ENCODE measurements around the gene MGARP. TPM values are rescaled to one million over a fixed set of nuclear protein-coding genes. Genes with fewer than 3 reads are reported as not detected.
A peak's percentile ranks its signal among the peaks of the same experiment; 100 is the strongest.

MGARP gene
- total RNA-seq, 1 experiment from 2014 or later: not detected

DNA sequence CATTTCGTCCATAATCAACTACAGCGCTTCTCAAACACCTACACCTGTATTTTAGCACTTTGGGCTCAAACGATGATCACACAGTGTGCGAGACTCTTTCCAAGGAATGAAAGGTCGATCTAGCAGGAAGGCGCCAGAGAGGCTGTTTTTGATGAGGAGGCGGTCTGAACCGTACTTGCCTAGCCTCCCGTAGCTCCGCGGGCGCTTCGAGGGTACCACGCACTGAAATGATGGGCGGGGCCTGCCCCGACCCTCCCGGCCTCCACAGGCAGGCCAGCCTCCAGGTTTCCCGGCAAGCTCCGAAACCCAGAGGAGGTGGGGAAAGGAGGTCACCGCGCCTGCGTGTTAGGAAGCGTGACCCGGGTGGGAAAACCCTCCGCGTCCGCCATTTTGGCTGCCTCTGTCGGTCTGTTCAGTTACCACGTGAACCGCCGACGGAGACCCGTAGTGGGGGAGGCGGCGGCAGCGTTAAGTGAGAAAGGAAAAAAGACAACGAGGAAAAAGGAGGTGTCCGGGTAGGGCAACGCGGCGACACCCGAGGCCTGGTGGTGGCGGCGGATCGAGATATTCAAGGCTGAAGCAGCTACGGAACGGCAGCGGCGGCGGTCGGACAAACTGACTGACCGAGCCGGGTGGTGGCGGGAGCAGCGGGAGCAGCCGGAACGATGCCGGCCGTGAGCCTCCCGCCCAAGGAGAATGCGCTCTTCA, 21.2 kb upstream of the MGARP start, which contains the start of gene NAA15:
Gene NAA15 (plus strand): TSS at position 393 of the 708 bp plus-strand sequence. CDS start 273 bp downstream, at position 666.
- peak within 1 kb of the TSS; percentile 63 for H2AFZ ChIP-seq (ENCODE audit: low read length)
- DNase-seq: peak; percentile 99
- peak within 1 kb of the TSS; percentile 84 for H3K27ac ChIP-seq (ENCODE audit: low read length)
- H3K9me3 ChIP-seq (ENCODE audit: low read length): peaks cover 4% of the 10 kb centered on the region
- H3K9me2 ChIP-seq (replicated peaks; ENCODE audit: insufficient read depth, low read length): no peaks in the 10 kb centered on the region
- H3K4me3 ChIP-seq (ENCODE audit: low read length): peak within 1 kb of the TSS; percentile 92
- H3K79me2 ChIP-seq (ENCODE audit: low read length): peaks cover 64% of the 10 kb centered on the region
- H3K27me3 ChIP-seq (ENCODE audit: low read length): no peaks in the 10 kb centered on the region
- H3K4me2 ChIP-seq (ENCODE audit: low read depth, low read length, poor library complexity, severe bottlenecking): peak within 1 kb of the TSS; percentile 80
- peaks cover 39% of the 10 kb centered on the region for H3K4me1 ChIP-seq (ENCODE audit: low read length)
- H4K20me1 ChIP-seq (ENCODE audit: insufficient read depth, low read depth, low read length): peaks cover 16% of the 10 kb centered on the region
- H3K36me3 ChIP-seq (ENCODE audit: insufficient read depth, low read length): peaks cover 27% of the 10 kb centered on the region
- H3K9ac ChIP-seq (ENCODE audit: low read length): peak within 1 kb of the TSS; percentile 92

DNA sequence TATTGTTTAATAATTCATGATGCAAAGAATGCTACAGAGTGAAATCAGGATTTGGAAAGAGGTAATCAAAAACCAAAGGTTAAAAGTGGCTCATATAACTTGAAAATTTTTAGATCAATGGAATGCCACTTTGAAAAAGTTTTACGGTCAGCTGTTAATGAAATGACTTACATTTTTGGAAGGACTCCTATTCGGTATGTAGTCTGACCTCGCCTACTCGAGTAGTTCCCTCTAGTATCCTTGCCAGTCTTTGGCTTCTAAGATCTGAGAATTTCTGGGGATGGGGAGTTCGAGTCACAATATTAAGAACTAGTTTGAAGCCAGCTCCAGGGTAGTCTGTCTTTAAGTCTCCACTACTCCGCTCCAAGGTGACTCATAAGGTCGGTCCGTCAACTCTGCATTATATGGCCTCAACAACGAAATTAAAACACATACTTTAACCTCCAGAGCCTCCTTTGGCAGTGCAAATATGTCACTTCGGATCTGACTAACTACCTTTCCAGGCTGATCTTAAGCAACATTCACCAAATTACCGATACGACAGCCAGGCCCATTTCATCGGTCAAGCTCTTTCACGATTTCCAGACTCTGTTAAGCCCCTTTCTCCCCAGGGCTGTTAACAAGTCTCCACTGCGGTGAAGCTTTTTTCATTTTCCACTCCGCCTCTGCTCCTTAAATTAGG, 20.5 kb upstream of the MGARP start:
- DNase-seq: peak; percentile 69
- H2AFZ ChIP-seq (ENCODE audit: low read length): peak overlapping the region; percentile 61
- H3K4me1 ChIP-seq (ENCODE audit: low read length): peaks cover 44% of the 10 kb centered on the region

DNA sequence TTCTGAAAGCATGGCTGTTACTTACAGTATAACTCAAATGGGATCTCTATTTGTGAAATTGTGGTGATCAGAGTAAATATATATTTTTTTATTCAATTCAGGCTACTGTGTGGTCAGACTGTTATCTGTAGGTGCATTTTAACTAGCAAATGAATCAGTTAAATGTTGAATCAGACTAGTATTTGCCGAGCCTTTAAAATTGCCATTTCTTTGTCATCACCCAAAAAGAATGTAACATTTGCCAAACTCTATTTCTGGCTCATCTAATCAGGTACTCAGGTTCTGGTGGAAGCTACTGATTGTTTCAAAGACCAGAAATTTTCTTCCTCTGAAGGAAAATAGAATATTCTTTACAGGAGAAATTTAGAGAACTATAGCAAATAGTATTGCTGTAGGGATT, 19.5 kb upstream of the MGARP start:
- peaks cover 14% of the 10 kb centered on the region for H3K36me3 ChIP-seq (ENCODE audit: insufficient read depth, low read length)
- peak overlapping the region; percentile 92 for H3K4me3 ChIP-seq (ENCODE audit: low read length)
- H3K9me2 ChIP-seq (replicated peaks; ENCODE audit: insufficient read depth, low read length): no peaks in the 10 kb centered on the region
- H3K9ac ChIP-seq (ENCODE audit: low read length): peak overlapping the region; percentile 92
- H3K4me1 ChIP-seq (ENCODE audit: low read length): peaks cover 47% of the 10 kb centered on the region
- H4K20me1 ChIP-seq (ENCODE audit: insufficient read depth, low read depth, low read length): peaks cover 11% of the 10 kb centered on the region
- no peaks in the 10 kb centered on the region; the same call in 1 of the 2 replicates for H3K9me3 ChIP-seq (ENCODE audit: low read length)
- H3K27me3 ChIP-seq (ENCODE audit: low read length): no peaks in the 10 kb centered on the region
- H2AFZ ChIP-seq (ENCODE audit: low read length): no peak overlapping the region
- H3K4me2 ChIP-seq (ENCODE audit: low read depth, low read length, poor library complexity, severe bottlenecking): peak overlapping the region; percentile 80
- no peak for DNase-seq
- peak overlapping the region; percentile 59; the same call in 1 of the 2 replicates for H3K27ac ChIP-seq (ENCODE audit: low read length)
- H3K79me2 ChIP-seq (ENCODE audit: low read length): peaks cover 56% of the 10 kb centered on the region

More for the DNA sequence above, 20.5 kb upstream of the MGARP start:
- Histone ChIP-seq H3K27me3 (ENCODE audit: low read length) (no peaks in the 10 kb centered on the region), H3K79me2 (ENCODE audit: low read length) (peaks cover 57% of the 10 kb centered on the region), H3K4me3 (ENCODE audit: low read length) (peak overlapping the region; percentile 92), H3K4me2 (ENCODE audit: low read depth, low read length, poor library complexity, severe bottlenecking) (peak overlapping the region; percentile 80), H3K27ac (ENCODE audit: low read length) (peak overlapping the region; percentile 59), H4K20me1 (ENCODE audit: insufficient read depth, low read depth, low read length) (peaks cover 16% of the 10 kb centered on the region), H3K9me2 (replicated peaks; ENCODE audit: insufficient read depth, low read length) (no peaks in the 10 kb centered on the region), H3K9me3 (ENCODE audit: low read length) (peaks cover 4% of the 10 kb centered on the region), H3K36me3 (ENCODE audit: insufficient read depth, low read length) (peaks cover 24% of the 10 kb centered on the region), H3K9ac (ENCODE audit: low read length) (peak overlapping the region; percentile 92)

DNA sequence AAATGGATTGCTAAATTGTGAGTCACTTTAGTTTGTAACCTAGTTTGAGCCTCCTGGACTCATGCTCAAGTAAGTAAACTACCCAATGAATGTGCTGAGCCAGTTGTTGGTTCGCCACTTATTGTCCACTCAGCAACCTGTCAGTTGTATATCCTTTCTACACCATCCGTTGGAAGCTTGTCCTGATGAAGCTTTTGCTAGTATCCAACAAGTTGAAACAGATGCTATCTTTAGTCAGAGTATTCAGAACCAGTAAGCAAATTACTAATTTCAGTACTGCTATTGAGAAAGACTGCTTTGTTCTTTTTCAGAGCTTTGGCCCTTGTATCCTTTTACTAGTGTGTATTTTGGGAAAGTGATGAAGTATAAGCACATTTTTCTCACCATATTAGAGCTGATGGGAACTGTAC, 17.0 kb upstream of the MGARP start:
- H3K4me3 ChIP-seq (ENCODE audit: low read length): 0 out of 2 replicates have a peak overlapping the region, but pooled peaks have one; percentile 99
- H3K79me2 ChIP-seq (ENCODE audit: low read length): peaks cover 44% of the 10 kb centered on the region
- H3K4me2 ChIP-seq (ENCODE audit: low read depth, low read length, poor library complexity, severe bottlenecking): peak overlapping the region; percentile 80
- H3K9ac ChIP-seq (ENCODE audit: low read length): 0 out of 2 replicates have a peak overlapping the region, but pooled peaks have one; percentile 7
- H3K4me1 ChIP-seq (ENCODE audit: low read length): peaks cover 44% of the 10 kb centered on the region
- no peaks in the 10 kb centered on the region for H3K27me3 ChIP-seq (ENCODE audit: low read length)
- no peaks in the 10 kb centered on the region for H3K9me3 ChIP-seq (ENCODE audit: low read length)
- no peaks in the 10 kb centered on the region for H4K20me1 ChIP-seq (ENCODE audit: insufficient read depth, low read depth, low read length)
- 0 out of 2 replicates have a peak overlapping the region, but pooled peaks have one; percentile 19 for H2AFZ ChIP-seq (ENCODE audit: low read length)
- H3K9me2 ChIP-seq (replicated peaks; ENCODE audit: insufficient read depth, low read length): no peaks in the 10 kb centered on the region
- peak overlapping the region; percentile 59; the same call in 1 of the 2 replicates for H3K27ac ChIP-seq (ENCODE audit: low read length)
- H3K36me3 ChIP-seq (ENCODE audit: insufficient read depth, low read length): peaks cover 10% of the 10 kb centered on the region; the same call in 1 of the 2 replicates
- no peak for DNase-seq

DNA sequence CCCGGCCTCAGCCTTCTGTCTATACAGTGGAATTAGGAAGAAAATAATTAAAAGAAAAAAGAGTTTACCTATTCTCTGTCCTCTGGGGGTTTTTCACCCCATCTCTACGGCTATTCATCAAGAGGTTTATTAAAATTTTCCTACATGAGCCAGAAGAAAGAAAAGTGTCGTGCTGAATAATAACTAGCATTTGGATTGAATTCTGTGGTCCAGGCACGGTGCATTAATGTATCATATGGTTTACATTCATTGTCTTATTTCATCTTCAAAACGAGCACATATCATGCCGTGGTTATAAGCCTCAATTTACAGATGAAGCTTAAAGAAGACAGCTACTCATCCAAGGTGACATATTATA, 15.9 kb upstream of the MGARP start:
- H2AFZ ChIP-seq (ENCODE audit: low read length): peak overlapping the region; percentile 74
- H3K27me3 ChIP-seq (ENCODE audit: low read length): no peaks in the 10 kb centered on the region
- peak overlapping the region; percentile 98 for H3K9ac ChIP-seq (ENCODE audit: low read length)
- H3K79me2 ChIP-seq (ENCODE audit: low read length): peaks cover 37% of the 10 kb centered on the region
- peak overlapping the region; percentile 80 for H3K4me2 ChIP-seq (ENCODE audit: low read depth, low read length, poor library complexity, severe bottlenecking)
- peak overlapping the region; percentile 99 for H3K4me3 ChIP-seq (ENCODE audit: low read length)
- DNase-seq: no peak
- peaks cover 15% of the 10 kb centered on the region; the same call in 1 of the 2 replicates for H3K36me3 ChIP-seq (ENCODE audit: insufficient read depth, low read length)
- H3K4me1 ChIP-seq (ENCODE audit: low read length): peaks cover 44% of the 10 kb centered on the region
- H3K27ac ChIP-seq (ENCODE audit: low read length): peak overlapping the region; percentile 59
- H3K9me3 ChIP-seq (ENCODE audit: low read length): no peaks in the 10 kb centered on the region
- H3K9me2 ChIP-seq (replicated peaks; ENCODE audit: insufficient read depth, low read length): no peaks in the 10 kb centered on the region
- H4K20me1 ChIP-seq (ENCODE audit: insufficient read depth, low read depth, low read length): no peaks in the 10 kb centered on the region

DNA sequence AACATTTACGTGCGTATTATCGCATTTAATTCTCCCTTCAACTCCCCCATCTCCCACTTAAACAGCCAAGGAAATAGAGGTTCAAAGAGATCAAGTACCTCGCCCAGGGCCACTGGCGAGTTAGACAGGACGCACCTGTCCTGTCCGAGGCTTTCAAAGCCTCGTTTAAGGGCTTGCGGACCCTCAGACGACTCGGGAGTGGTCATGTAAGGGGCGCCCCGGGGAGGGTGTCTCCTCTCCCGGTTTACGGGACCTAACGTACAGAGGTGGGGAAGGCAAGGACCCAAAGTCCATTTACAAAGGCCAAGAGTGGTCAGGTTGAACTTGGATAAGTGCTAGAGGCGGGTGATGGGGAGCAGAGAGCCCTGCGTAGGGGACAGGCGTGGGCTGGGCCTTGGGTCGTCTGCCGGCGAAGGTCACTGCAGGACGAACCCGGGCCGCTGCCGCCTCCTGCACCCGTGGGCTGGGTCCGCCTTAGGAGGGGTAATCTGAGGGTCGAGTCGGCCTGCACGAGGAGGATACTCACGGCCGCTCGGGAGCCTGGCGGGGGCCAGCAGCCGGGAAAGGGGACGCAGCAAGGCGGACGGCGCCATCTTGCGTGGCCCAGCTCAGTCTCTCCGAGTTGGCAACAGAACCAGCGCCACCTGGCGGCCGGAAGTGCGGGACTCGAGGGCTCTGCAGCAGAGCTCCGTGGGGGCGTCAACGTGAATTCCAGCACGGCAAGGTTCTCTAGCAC, 15.3 kb upstream of the MGARP start:
- H3K79me2 ChIP-seq (ENCODE audit: low read length): peaks cover 32% of the 10 kb centered on the region
- DNase-seq: peak; percentile 98

DNA sequence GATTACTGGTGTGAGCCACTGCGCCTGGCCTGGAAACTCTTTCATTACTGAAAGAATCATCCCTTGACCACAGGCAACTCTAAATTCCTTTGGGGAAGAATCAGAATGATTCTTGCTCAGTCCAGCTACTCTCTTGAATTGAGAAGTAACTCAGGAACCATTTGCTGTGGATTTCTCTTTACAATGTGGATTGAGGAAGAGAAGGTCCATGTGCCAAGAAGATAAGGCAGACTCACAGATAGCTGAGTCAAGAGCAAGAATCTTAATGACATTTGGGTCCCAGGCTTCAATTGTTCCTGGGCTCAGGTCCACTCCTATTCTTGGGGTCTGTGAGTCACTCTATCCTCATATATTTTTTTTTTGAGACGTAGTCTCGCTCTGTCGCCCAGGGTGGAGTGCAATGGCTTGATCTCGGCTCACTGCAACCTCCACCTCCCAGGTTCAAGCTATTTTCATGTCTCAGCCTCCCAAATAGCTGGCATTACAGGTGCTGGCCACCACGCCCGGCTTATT, 6.2 kb upstream of the MGARP start:
- H3K36me3 ChIP-seq (ENCODE audit: insufficient read depth, low read length): 0 out of 2 replicates have a peak, but pooled peaks cover 3% of the 10 kb centered on the region

More for the DNA sequence above, 15.3 kb upstream of the MGARP start:
- no peaks in the 10 kb centered on the region for H3K9me2 ChIP-seq (replicated peaks; ENCODE audit: insufficient read depth, low read length)
- H3K4me1 ChIP-seq (ENCODE audit: low read length): peaks cover 42% of the 10 kb centered on the region
- H3K36me3 ChIP-seq (ENCODE audit: insufficient read depth, low read length): peaks cover 15% of the 10 kb centered on the region; the same call in 1 of the 2 replicates
- H3K27ac ChIP-seq (ENCODE audit: low read length): peak overlapping the region; percentile 66
- H3K9ac ChIP-seq (ENCODE audit: low read length): peak overlapping the region; percentile 98
- H4K20me1 ChIP-seq (ENCODE audit: insufficient read depth, low read depth, low read length): no peaks in the 10 kb centered on the region
- no peaks in the 10 kb centered on the region for H3K27me3 ChIP-seq (ENCODE audit: low read length)
- H2AFZ ChIP-seq (ENCODE audit: low read length): peak overlapping the region; percentile 99
- no peaks in the 10 kb centered on the region for H3K9me3 ChIP-seq (ENCODE audit: low read length)
- peak overlapping the region; percentile 80 for H3K4me2 ChIP-seq (ENCODE audit: low read depth, low read length, poor library complexity, severe bottlenecking)
- H3K4me3 ChIP-seq (ENCODE audit: low read length): peak overlapping the region; percentile 99

More for the DNA sequence above, 6.2 kb upstream of the MGARP start:
- H3K4me3 ChIP-seq (ENCODE audit: low read length): no peak overlapping the region
- no peak overlapping the region for H3K9ac ChIP-seq (ENCODE audit: low read length)
- H3K9me3 ChIP-seq (ENCODE audit: low read length): no peaks in the 10 kb centered on the region
- H3K9me2 ChIP-seq (replicated peaks; ENCODE audit: insufficient read depth, low read length): no peaks in the 10 kb centered on the region
- H3K27me3 ChIP-seq (ENCODE audit: low read length): no peaks in the 10 kb centered on the region
- no peak overlapping the region for H3K4me2 ChIP-seq (ENCODE audit: low read depth, low read length, poor library complexity, severe bottlenecking)
- no peak overlapping the region for H3K27ac ChIP-seq (ENCODE audit: low read length)
- H3K79me2 ChIP-seq (ENCODE audit: low read length): no peaks in the 10 kb centered on the region
- H2AFZ ChIP-seq (ENCODE audit: low read length): no peak overlapping the region
- H4K20me1 ChIP-seq (ENCODE audit: insufficient read depth, low read depth, low read length): no peaks in the 10 kb centered on the region
- no peaks in the 10 kb centered on the region for H3K4me1 ChIP-seq (ENCODE audit: low read length)
- no peak for DNase-seq

Measured in Karpas-422 (cell line).